Measurements from ENCODE around the gene FBXW2.

GRCh38 chr9:120741701-120742100 is 51.5 kb downstream of the FBXW2 start:
- TF ChIP-seq GATA2 (IDR thresholded peaks at IDR 0.05; ENCODE audit: low read depth, low read length) = no peak
- no peak for TF ChIP-seq GATA3 (IDR thresholded peaks at IDR 0.05; ENCODE audit: low read depth, low read length)

Measured in SH-SY5Y (cell line).